Endodermal cell (in vitro differentiated cells): ENCODE data around the gene C3orf62. TPM values are rescaled to one million over a fixed set of nuclear protein-coding genes. Genes with fewer than 3 reads are reported as not detected.
"Not testable (repeated sequence)": the region's sequence is repeated elsewhere in the genome, so short reads cannot be mapped to it uniquely, and the experiment has no call there.

Experiments used
- DNase-seq: peaks from one replicate; pipeline ENCODE4 v3.0.0-alpha.2; 2017
- H3K27ac ChIP-seq: 2 replicates; pipeline ENCODE4 v1.5.1; 2013; ENCODE audit warnings: mild to moderate bottlenecking, low read depth, low read length, moderate library complexity
- H3K27me3 ChIP-seq: 2 replicates; pipeline ENCODE4 v1.6.1; 2013; ENCODE audit warnings: mild to moderate bottlenecking, low read length, moderate library complexity; ENCODE audit not compliant: insufficient read depth, control insufficient read depth, poor library complexity, severe bottlenecking
- H3K36me3 ChIP-seq: 2 replicates; pipeline ENCODE4 v1.7.0; 2013; ENCODE audit warnings: mild to moderate bottlenecking, low read length, moderate library complexity; ENCODE audit not compliant: control insufficient read depth, insufficient read depth
- H3K4me1 ChIP-seq: one replicate; pipeline ENCODE4 v1.7.0; 2013; ENCODE audit warnings: low read length; ENCODE audit not compliant: control insufficient read depth, insufficient read depth
- H3K4me3 ChIP-seq: 2 replicates; pipeline ENCODE4 v1.5.1; 2013; ENCODE audit warnings: mild to moderate bottlenecking, low read length, moderate library complexity
- H3K9ac ChIP-seq: 2 replicates; pipeline ENCODE4 v1.6.1; 2013; ENCODE audit warnings: mild to moderate bottlenecking, low read length, moderate library complexity; ENCODE audit not compliant: poor library complexity, severe bottlenecking; ENCODE audit errors: extremely low read depth
- H3K9me3 ChIP-seq: 2 replicates; pipeline ENCODE4 v1.6.1; 2013; ENCODE audit warnings: mild to moderate bottlenecking, low read length, moderate library complexity; ENCODE audit not compliant: control insufficient read depth
- H3K27ac Mint-ChIP-seq: 2 replicates; pipeline ENCODE4 v1.8.0; 2020; ENCODE audit warnings: mixed read lengths
- H3K27me3 Mint-ChIP-seq: 2 replicates; pipeline ENCODE4 v1.8.0; 2021; ENCODE audit warnings: mild to moderate bottlenecking, mixed read lengths; ENCODE audit not compliant: insufficient read depth
- H3K36me3 Mint-ChIP-seq: 2 replicates; pipeline ENCODE4 v1.8.0; 2020; ENCODE audit warnings: low read depth, mixed read lengths
- H3K4me1 Mint-ChIP-seq: 2 replicates; pipeline ENCODE4 v1.8.0; 2020; ENCODE audit warnings: mixed read lengths
- H3K4me3 Mint-ChIP-seq: 2 replicates; pipeline ENCODE4 v1.8.0; 2020; ENCODE audit warnings: mild to moderate bottlenecking, moderate library complexity, mixed read lengths
- H3K9me3 Mint-ChIP-seq: 2 replicates; pipeline ENCODE4 v1.8.0; 2020; ENCODE audit warnings: mild to moderate bottlenecking, mixed read lengths
- CTCF ChIP-seq: fragments of 200-600 bp; sonication (generic); conservative IDR thresholded peaks from 2 replicates; pipeline ENCODE4 v1.5.0; 2021; ENCODE audit warnings: antibody characterized with exemption, mild to moderate bottlenecking
- WGBS, 2 experiments: methylation state at CpG; one replicate each; pipeline versions ENCODE4 v1.1.5 to v1.1.7; 2013; ENCODE audit warnings: missing lambda C conversion rate in 2 of 2, mixed read lengths in 1 of 2; ENCODE audit not compliant: insufficient coverage in 1 of 2, insufficient read length in 1 of 2; 5-methylcytosine and 5-hydroxymethylcytosine counted together
- total RNA-seq, 2 donors: library from RNA; stranded (reverse); fragmentation: NEBNext Ultra II Directional in 1 of 2; extraction: Animal tissue kit (Norgen Biotek cat#: 25700) in 1 of 2; gene quantifications; 2 replicates in 1 of 2; 3 replicates in 1 of 2; pipeline ENCODE4 v1.2.1, GENCODE V29; 2021

C3orf62 gene
- total RNA-seq, 2 donors from 2014 or later, result 3.6 to 4.8 TPM

- H3K4me3 ChIP-seq, result no peak overlapping the region
- no peaks in the 10 kb centered on the region for H3K4me1 ChIP-seq
- no peak overlapping the region for H3K27ac ChIP-seq
- Mint-ChIP-seq H3K27ac (no peak overlapping the region), H3K27me3 (peaks cover 3% of the 10 kb centered on the region), H3K4me3 (no peak overlapping the region), H3K36me3 (no peaks in the 10 kb centered on the region), H3K9me3 (peaks cover 51% of the 10 kb centered on the region), H3K4me1 (no peaks in the 10 kb centered on the region)
- peaks cover 44% of the 10 kb centered on the region for H3K9me3 ChIP-seq
- no peaks in the 10 kb centered on the region for H3K36me3 ChIP-seq
- no peak for TF ChIP-seq CTCF
- no peaks in the 10 kb centered on the region for H3K27me3 ChIP-seq
- no peak overlapping the region for H3K9ac ChIP-seq
- no peak for DNase-seq
- 100% methylated on average over 1 of the region's 3 CpGs; no CpG with 5 or more reads in 1 of the 2 experiments for WGBS, 2 experiments
Measured at GRCh38 chr3:49237344-49237743, 39.7 kb downstream of the C3orf62 start.

GRCh38 chr3:49236226-49236625 is 40.8 kb downstream of the C3orf62 start:
- Histone ChIP-seq H3K27me3 (no peaks in the 10 kb centered on the region), H3K36me3 (no peaks in the 10 kb centered on the region), H3K27ac (no peak overlapping the region), H3K4me1 (no peaks in the 10 kb centered on the region), H3K9ac (no peak overlapping the region), H3K9me3 (peaks cover 55% of the 10 kb centered on the region), H3K4me3 (no peak overlapping the region)
- Mint-ChIP-seq H3K9me3 (peaks cover 62% of the 10 kb centered on the region), H3K27me3 (peaks cover 3% of the 10 kb centered on the region), H3K4me1 (no peaks in the 10 kb centered on the region), H3K36me3 (no peaks in the 10 kb centered on the region), H3K27ac (no peak overlapping the region), H3K4me3 (no peak overlapping the region)
- TF ChIP-seq CTCF, result no peak
- DNase-seq, result no peak

DNA sequence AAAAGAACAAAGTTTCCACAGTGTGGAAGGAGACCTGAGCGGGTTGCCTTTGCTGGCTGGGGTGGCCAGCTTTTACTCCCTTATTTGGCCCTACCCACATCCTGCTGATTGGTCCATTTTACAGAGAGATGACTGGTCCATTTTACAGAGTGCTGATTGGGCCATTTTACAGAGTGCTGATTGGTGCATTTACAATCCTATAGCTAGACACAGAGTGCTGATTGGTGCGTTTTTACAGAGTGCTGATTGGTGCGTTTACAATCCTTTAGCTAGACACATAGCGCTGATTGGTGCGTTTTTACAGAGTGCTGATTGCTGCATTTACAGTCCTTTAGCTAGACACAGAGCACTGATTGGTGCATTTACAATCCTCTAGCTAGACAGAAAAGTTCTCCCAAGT is 48.2 kb downstream of the C3orf62 start:
- H3K4me1 ChIP-seq, H3K27ac Mint-ChIP-seq, H3K36me3 Mint-ChIP-seq, H3K4me3 Mint-ChIP-seq, H3K27me3 ChIP-seq, H3K9ac ChIP-seq, H3K36me3 ChIP-seq, H3K27me3 Mint-ChIP-seq, H3K4me3 ChIP-seq, H3K27ac ChIP-seq, DNase-seq, H3K4me1 Mint-ChIP-seq: not testable (repeated sequence)
- H3K9me3 Mint-ChIP-seq, result peaks cover 85% of the 10 kb centered on the region
- 93 to 95% methylated on average over 5 of the region's 5 CpGs for WGBS, 2 experiments
- H3K9me3 ChIP-seq, result peaks cover 51% of the 10 kb centered on the region

DNA sequence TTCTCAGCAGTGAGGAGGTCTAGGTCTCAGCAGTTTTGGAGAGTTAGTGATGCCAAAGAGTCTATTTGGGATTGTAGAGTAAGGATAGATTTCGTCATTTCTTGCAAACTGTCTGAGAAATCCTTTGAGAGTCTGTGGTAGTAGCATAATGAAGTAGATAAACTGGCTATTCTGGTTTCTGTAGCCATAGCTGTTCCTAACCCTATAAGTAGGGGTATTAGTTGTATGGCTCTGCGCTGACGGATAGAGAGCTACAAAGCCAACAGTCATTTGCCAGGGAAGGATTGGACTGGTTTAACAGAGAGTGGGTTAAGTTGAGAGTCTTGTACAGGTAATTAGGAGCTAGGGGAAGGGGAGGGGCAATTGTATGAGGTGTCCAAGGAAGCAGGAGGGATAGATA is 55.0 kb downstream of the C3orf62 start:
- H3K27ac ChIP-seq, result no peak overlapping the region
- Mint-ChIP-seq H3K4me3 (no peak overlapping the region), H3K27ac (no peak overlapping the region), H3K27me3 (peaks cover 11% of the 10 kb centered on the region), H3K36me3 (peaks cover 3% of the 10 kb centered on the region), H3K4me1 (no peaks in the 10 kb centered on the region), H3K9me3 (peaks cover 53% of the 10 kb centered on the region)
- H3K4me1 ChIP-seq, result no peaks in the 10 kb centered on the region
- H3K9me3 ChIP-seq, result peaks cover under 1% of the 10 kb centered on the region
- TF ChIP-seq CTCF, result no peak
- no peaks in the 10 kb centered on the region for H3K27me3 ChIP-seq
- 93 to 96% methylated on average over 3 of the region's 3 CpGs for WGBS, 2 experiments
- no peak for DNase-seq
- H3K36me3 ChIP-seq, result no peaks in the 10 kb centered on the region
- no peak overlapping the region for H3K4me3 ChIP-seq
- H3K9ac ChIP-seq, result no peak overlapping the region

DNA sequence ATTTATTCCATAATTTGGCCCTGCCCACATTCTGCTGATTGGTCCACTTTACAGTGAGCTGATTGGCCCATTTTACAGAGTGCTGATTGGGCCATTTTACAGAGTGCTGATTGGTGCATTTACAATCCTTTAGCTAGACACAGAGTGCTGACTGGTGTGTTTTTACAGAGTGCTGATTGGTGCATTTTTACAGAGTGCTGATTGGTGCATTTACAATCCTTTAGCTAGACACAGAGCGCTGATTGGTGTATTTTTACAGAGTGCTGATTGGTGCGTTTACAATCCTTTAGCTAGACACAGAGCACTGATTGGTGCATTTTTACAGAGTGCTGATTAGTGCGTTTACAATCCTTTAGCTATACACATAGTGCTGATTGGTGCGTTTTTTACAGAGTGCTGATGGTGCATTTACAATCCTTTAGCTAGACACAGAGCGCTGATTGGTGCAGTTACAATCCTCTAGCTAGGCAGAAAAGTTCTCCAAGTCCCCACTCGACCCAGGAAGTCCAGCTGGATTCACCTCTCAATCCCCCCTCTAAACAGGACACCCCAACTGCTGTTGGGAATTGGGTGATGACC is 56.0 kb downstream of the C3orf62 start:
- not testable (repeated sequence) for H3K27ac Mint-ChIP-seq, H3K36me3 Mint-ChIP-seq, H3K4me1 ChIP-seq, H3K4me3 Mint-ChIP-seq, H3K4me3 ChIP-seq, H3K27ac ChIP-seq, H3K27me3 ChIP-seq, H3K36me3 ChIP-seq, H3K9ac ChIP-seq, DNase-seq, H3K4me1 Mint-ChIP-seq, H3K27me3 Mint-ChIP-seq, H3K9me3 ChIP-seq
- WGBS, 2 experiments, result 82 to 87% methylated on average over 5 to 6 of the region's 6 CpGs
- peaks cover 53% of the 10 kb centered on the region for H3K9me3 Mint-ChIP-seq
